KOPT-K1 (cell line): ENCODE results near the gene LGALS12.
"Not testable (repeated sequence)": the region's sequence is repeated elsewhere in the genome, so short reads cannot be mapped to it uniquely, and the experiment has no call there.

ENCODE experiments used
- H3K27ac ChIP-seq: fragments of 200-600 bp; sonication (generic); 2 replicates; pipeline ENCODE4 v1.5.1; 2016; ENCODE audit warnings: antibody characterized with exemption, mild to moderate bottlenecking, low read depth, low read length; ENCODE audit not compliant: poor library complexity, severe bottlenecking
- H3K36me3 ChIP-seq: fragments of 200-600 bp; sonication (generic); 2 replicates; pipeline ENCODE4 v1.5.1; 2017; ENCODE audit warnings: antibody characterized with exemption, mild to moderate bottlenecking, low read length, moderate library complexity; ENCODE audit not compliant: insufficient read depth
- H3K9me3 ChIP-seq: fragments of 200-600 bp; sonication (generic); 2 replicates; pipeline ENCODE4 v1.5.1; 2017; ENCODE audit warnings: antibody characterized with exemption, low read length, mild to moderate bottlenecking; ENCODE audit not compliant: insufficient read depth, poor library complexity, severe bottlenecking

Gene LGALS12

GRCh38 chr11:63516109-63516508 is 10.2 kb downstream of the LGALS12 start:
- no peaks in the 10 kb centered on the region for H3K9me3 ChIP-seq
- no peaks in the 10 kb centered on the region for H3K36me3 ChIP-seq
- H3K27ac ChIP-seq, result no peak overlapping the region

- no peaks in the 10 kb centered on the region for H3K9me3 ChIP-seq
- no peaks in the 10 kb centered on the region for H3K36me3 ChIP-seq
- no peak overlapping the region for H3K27ac ChIP-seq
These were observed 11.3 kb downstream of the LGALS12 start for GRCh38 chr11:63517156-63517555.

- Histone ChIP-seq H3K36me3 (no peaks in the 10 kb centered on the region), H3K27ac (no peak overlapping the region), H3K9me3 (peaks cover under 1% of the 10 kb centered on the region)
These were observed 12.7 kb downstream of the LGALS12 start for GRCh38 chr11:63518548-63518947.

- peaks cover 12% of the 10 kb centered on the region for H3K9me3 ChIP-seq
- H3K27ac ChIP-seq, result no peak overlapping the region
- H3K36me3 ChIP-seq, result no peaks in the 10 kb centered on the region
These were observed 14.8 kb downstream of the LGALS12 start for GRCh38 chr11:63520606-63521170.

GRCh38 chr11:63521896-63522295 is 16.0 kb downstream of the LGALS12 start:
- Histone ChIP-seq H3K27ac (no peak overlapping the region), H3K9me3 (peaks cover 12% of the 10 kb centered on the region), H3K36me3 (no peaks in the 10 kb centered on the region)

GRCh38 chr11:63523151-63523550 is 17.3 kb downstream of the LGALS12 start:
- Histone ChIP-seq H3K36me3 (no peaks in the 10 kb centered on the region), H3K9me3 (peaks cover 12% of the 10 kb centered on the region), H3K27ac (no peak overlapping the region)

GRCh38 chr11:63527667-63528066 is 21.8 kb downstream of the LGALS12 start:
- no peak overlapping the region for H3K27ac ChIP-seq
- H3K9me3 ChIP-seq, result peaks cover 12% of the 10 kb centered on the region

GRCh38 chr11:63528156-63528555 is 22.3 kb downstream of the LGALS12 start:
- H3K9me3 ChIP-seq, result peaks cover 12% of the 10 kb centered on the region
- not testable (repeated sequence) for H3K27ac ChIP-seq, H3K36me3 ChIP-seq

More at GRCh38 chr11:63527667-63528066, 21.8 kb downstream of the LGALS12 start:
- H3K36me3 ChIP-seq, result no peaks in the 10 kb centered on the region

- H3K36me3 ChIP-seq, H3K27ac ChIP-seq: not testable (repeated sequence)
These were observed 22.9 kb downstream of the LGALS12 start for GRCh38 chr11:63528729-63529278.

GRCh38 chr11:63529373-63529772 is 23.5 kb downstream of the LGALS12 start:
- H3K27ac ChIP-seq, H3K36me3 ChIP-seq: not testable (repeated sequence)

More at GRCh38 chr11:63528729-63529278, 22.9 kb downstream of the LGALS12 start:
- H3K9me3 ChIP-seq, result not testable (repeated sequence)

GRCh38 chr11:63530021-63530420 is 24.1 kb downstream of the LGALS12 start:
- Histone ChIP-seq H3K27ac (no peak overlapping the region), H3K36me3 (no peaks in the 10 kb centered on the region), H3K9me3 (no peaks in the 10 kb centered on the region)

More at GRCh38 chr11:63529373-63529772, 23.5 kb downstream of the LGALS12 start:
- not testable (repeated sequence) for H3K9me3 ChIP-seq

- H3K27ac ChIP-seq, result peak overlapping the region; percentile 35
These were observed 25.3 kb downstream of the LGALS12 start for GRCh38 chr11:63531074-63531792.

GRCh38 chr11:63532117-63532516 is 26.2 kb downstream of the LGALS12 start:
- H3K36me3 ChIP-seq, result no peaks in the 10 kb centered on the region
- H3K9me3 ChIP-seq, result no peaks in the 10 kb centered on the region
- peak overlapping the region; percentile 35 for H3K27ac ChIP-seq

More at GRCh38 chr11:63531074-63531792, 25.3 kb downstream of the LGALS12 start:
- not testable (repeated sequence) for H3K36me3 ChIP-seq, H3K9me3 ChIP-seq

GRCh38 chr11:63532799-63533475 is 27.1 kb downstream of the LGALS12 start:
- H3K27ac ChIP-seq, result no peak overlapping the region
- H3K9me3 ChIP-seq, result no peaks in the 10 kb centered on the region
- H3K36me3 ChIP-seq, result no peaks in the 10 kb centered on the region

- Histone ChIP-seq H3K9me3 (no peaks in the 10 kb centered on the region), H3K36me3 (no peaks in the 10 kb centered on the region), H3K27ac (no peak overlapping the region)
These were observed 28.2 kb downstream of the LGALS12 start for GRCh38 chr11:63534076-63534475.
